Measurements from ENCODE around the gene OR51E2. TPM values are rescaled to one million over a fixed set of nuclear protein-coding genes. Genes with fewer than 3 reads are reported as not detected.
A peak's percentile ranks its signal among the peaks of the same experiment; 100 is the strongest.
"Not testable (repeated sequence)": the region's sequence is repeated elsewhere in the genome, so short reads cannot be mapped to it uniquely, and the experiment has no call there.

OR51E2 gene
- total RNA-seq (1 to 10 TPM in 1 of 2 donors, under 1 TPM in 1; 0.51 to 1.2 TPM), polyA plus RNA-seq (not detected)
- long read RNA-seq, donor 1 = 0 reads
- long read RNA-seq, donor 2 = 0 reads

DNA sequence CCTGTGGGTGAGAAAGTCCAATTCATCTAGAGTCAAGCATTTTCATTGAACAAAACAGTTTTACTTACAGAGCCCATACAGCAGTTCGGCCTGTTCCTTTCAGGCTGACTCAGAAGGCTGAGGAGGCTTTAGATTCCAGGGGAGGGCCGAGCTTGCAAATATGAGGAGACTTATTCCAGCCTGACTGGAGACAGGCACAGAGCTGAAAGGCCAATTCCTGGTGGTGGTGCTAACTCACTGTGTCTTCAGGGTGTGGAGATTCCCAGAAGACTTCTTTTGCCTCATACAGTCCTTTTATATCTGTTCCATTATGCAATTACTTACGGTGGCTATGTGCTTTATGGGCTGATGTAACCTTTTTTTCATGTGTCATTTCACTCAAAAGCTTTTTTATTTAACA lies at the start of gene OR51E2:
OR51E2 (minus strand) TSS at position 269 of the 400 bp plus-strand sequence. CDS start 15,142 bp downstream, outside the sequence.
- intact Hi-C loops (cut with DNase I) = no loop called here
- H3K27me3 ChIP-seq (ENCODE audit: control insufficient read depth in 1 of 2, insufficient read depth in 2 of 2, low read length in 1 of 2) = no peaks in the 10 kb centered on the region
- ATAC-seq (ENCODE audit: low FRiP score) = peak; percentile 52
- no peak within 1 kb of the TSS for H3K4me3 ChIP-seq (ENCODE audit: low read length in 2 of 2)
- WGBS, 2 donors = 59% methylated on average over 3 of the region's 3 CpGs
- H3K4me1 ChIP-seq (ENCODE audit: control insufficient read depth in 1 of 2, insufficient read depth in 2 of 2, low read length in 2 of 2) = no peaks in the 10 kb centered on the region
- no peak for DNase-seq
- H3K27ac ChIP-seq (ENCODE audit: low read depth in 1 of 2, low read length in 2 of 2) = no peak within 1 kb of the TSS
- no peaks in the 10 kb centered on the region for H3K36me3 ChIP-seq (ENCODE audit: control insufficient read depth in 1 of 2, insufficient read depth in 2 of 2, low read length in 1 of 2)
- H3K9me3 ChIP-seq (ENCODE audit: control insufficient read depth, low read length) = peaks cover 2% of the 10 kb centered on the region

DNA sequence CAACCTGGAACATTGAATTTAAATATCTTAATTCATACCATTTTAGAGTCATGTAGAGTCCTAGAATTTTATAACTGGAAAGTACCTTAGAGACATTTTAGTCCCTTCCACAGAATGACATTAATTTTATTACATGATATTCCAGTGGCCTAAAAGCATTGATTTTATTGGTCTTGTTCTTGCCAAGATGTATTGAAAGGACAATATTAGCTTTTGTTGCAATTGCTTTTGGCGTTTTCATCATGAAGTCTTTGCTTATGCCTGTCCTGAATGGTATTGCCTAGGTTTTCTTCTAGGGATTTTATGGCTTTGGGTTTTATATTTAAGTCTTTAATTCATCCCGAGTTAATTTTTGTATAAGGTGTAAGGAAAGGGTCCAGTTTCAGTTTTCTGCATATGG lies 43.1 kb upstream of the OR51E2 start:
- DNase-seq = no peak
- intact Hi-C loops (cut with DNase I) = no loop called here
- no peak overlapping the region for H3K4me3 ChIP-seq (ENCODE audit: low read length in 2 of 2)
- H3K9me3 ChIP-seq (ENCODE audit: control insufficient read depth, low read length) = no peaks in the 10 kb centered on the region
- 88 to 94% methylated on average over 2 of the region's 2 CpGs for WGBS, 2 donors
- no peaks in the 10 kb centered on the region for H3K4me1 ChIP-seq (ENCODE audit: control insufficient read depth in 1 of 2, insufficient read depth in 2 of 2, low read length in 2 of 2)
- no peaks in the 10 kb centered on the region for H3K27me3 ChIP-seq (ENCODE audit: control insufficient read depth in 1 of 2, insufficient read depth in 2 of 2, low read length in 1 of 2)
- no peak overlapping the region for H3K27ac ChIP-seq (ENCODE audit: low read depth in 1 of 2, low read length in 2 of 2)
- no peak for ATAC-seq (ENCODE audit: low FRiP score)
- no peaks in the 10 kb centered on the region for H3K36me3 ChIP-seq (ENCODE audit: control insufficient read depth in 1 of 2, insufficient read depth in 2 of 2, low read length in 1 of 2)

DNA sequence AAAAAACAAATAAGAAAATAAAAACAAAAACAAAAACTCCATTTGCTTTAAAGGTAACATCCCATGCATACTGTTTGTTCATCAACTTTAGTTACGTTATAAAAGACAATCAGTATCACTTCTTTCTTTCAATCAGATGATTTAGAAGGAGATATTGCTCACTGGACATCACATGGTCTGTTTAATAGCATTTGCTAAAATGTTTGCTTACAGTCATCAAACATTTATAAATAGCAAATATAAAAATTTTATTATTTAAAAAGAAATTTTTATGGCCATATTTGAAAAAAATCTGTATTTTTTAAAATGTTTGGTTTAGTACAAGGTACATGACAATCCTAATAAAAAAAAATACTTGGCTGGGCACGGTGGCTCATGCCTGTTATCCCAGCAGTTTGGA lies 29.5 kb upstream of the OR51E2 start:
- Histone ChIP-seq H3K9me3 (ENCODE audit: control insufficient read depth, low read length) (no peaks in the 10 kb centered on the region), H3K27ac (ENCODE audit: low read depth in 1 of 2, low read length in 2 of 2) (no peak overlapping the region), H3K4me3 (ENCODE audit: low read length in 2 of 2) (no peak overlapping the region), H3K36me3 (ENCODE audit: control insufficient read depth in 1 of 2, insufficient read depth in 2 of 2, low read length in 1 of 2) (no peaks in the 10 kb centered on the region), H3K4me1 (ENCODE audit: control insufficient read depth in 1 of 2, insufficient read depth in 2 of 2, low read length in 2 of 2) (no peaks in the 10 kb centered on the region), H3K27me3 (ENCODE audit: control insufficient read depth in 1 of 2, insufficient read depth in 2 of 2, low read length in 1 of 2) (no peaks in the 10 kb centered on the region)
- DNase-seq (no peak), ATAC-seq (ENCODE audit: low FRiP score) (no peak)
- intact Hi-C loops (cut with DNase I) = no loop called here
- WGBS, 2 donors = 90% methylated on average over 2 of the region's 2 CpGs

DNA sequence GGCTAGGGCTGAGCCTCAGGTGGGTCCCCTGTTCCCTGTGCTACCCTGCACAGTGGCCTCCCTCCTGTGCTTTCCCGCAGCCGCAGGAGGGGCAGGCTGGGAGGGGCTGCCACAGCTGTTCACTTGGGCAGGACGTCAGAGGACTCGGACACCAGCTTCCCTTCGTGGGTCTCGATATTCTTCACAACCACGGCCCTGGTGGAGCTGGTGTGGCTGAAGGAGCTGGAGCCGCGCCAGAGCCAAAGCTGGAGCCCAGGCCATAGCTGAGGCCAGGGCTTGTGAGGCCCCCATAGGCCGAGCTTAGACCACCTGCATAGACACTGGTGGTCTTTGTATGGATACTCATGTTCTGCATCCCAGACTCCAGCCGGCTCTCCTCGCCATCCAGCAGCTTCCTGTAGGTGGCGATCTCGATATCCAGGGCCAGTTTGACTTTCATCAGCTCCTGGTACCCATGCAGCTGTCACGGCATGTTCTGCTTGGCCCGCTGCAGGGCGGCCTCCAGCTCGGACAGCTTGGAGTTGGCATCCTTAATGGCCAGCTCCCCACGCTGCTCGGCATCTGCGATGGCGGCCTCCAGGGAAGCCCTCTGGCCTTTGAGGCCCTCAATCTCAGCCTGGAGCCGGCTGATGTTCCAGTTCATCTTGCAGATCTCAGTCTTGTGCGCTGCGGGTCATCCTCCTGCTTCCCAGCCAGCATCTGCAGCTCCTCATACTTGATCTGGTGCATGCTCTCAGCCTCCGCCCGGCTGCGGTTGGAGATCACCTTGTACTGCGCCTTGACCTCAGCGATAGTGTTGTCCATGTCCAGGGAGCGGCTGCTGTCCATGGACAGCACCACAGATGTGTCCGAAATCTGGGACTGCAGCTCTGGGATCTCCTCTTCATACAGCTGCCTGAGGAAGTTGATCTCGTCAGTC lies 25.2 kb upstream of the OR51E2 start:
- WGBS, 2 donors = 93 to 94% methylated on average over 33 of the region's 33 CpGs
- H3K9me3 ChIP-seq (ENCODE audit: control insufficient read depth, low read length); ATAC-seq (ENCODE audit: low FRiP score); H3K27ac ChIP-seq (ENCODE audit: low read depth in 1 of 2, low read length in 2 of 2); H3K4me1 ChIP-seq (ENCODE audit: control insufficient read depth in 1 of 2, insufficient read depth in 2 of 2, low read length in 2 of 2); H3K4me3 ChIP-seq (ENCODE audit: low read length in 2 of 2); H3K36me3 ChIP-seq (ENCODE audit: control insufficient read depth in 1 of 2, insufficient read depth in 2 of 2, low read length in 1 of 2); intact Hi-C loops (cut with DNase I); H3K27me3 ChIP-seq (ENCODE audit: control insufficient read depth in 1 of 2, insufficient read depth in 2 of 2, low read length in 1 of 2): not testable (repeated sequence)
- DNase-seq = peak in 1 of 2 donors; percentile 45

- WGBS, 2 donors = 78 to 79% methylated on average over 5 of the region's 5 CpGs
- Histone ChIP-seq H3K9me3 (ENCODE audit: control insufficient read depth, low read length) (peaks cover 2% of the 10 kb centered on the region), H3K27ac (ENCODE audit: low read depth in 1 of 2, low read length in 2 of 2) (no peak overlapping the region), H3K4me1 (ENCODE audit: control insufficient read depth in 1 of 2, insufficient read depth in 2 of 2, low read length in 2 of 2) (no peaks in the 10 kb centered on the region), H3K4me3 (ENCODE audit: low read length in 2 of 2) (no peak overlapping the region), H3K36me3 (ENCODE audit: control insufficient read depth in 1 of 2, insufficient read depth in 2 of 2, low read length in 1 of 2) (no peaks in the 10 kb centered on the region), H3K27me3 (ENCODE audit: control insufficient read depth in 1 of 2, insufficient read depth in 2 of 2, low read length in 1 of 2) (no peaks in the 10 kb centered on the region)
- ATAC-seq (ENCODE audit: low FRiP score) (no peak), DNase-seq (no peak)
- intact Hi-C loops (cut with DNase I) = no loop called here
Measured at GRCh38 chr11:4714300-4714699, 16.6 kb upstream of the OR51E2 start.

- Histone ChIP-seq H3K4me1 (ENCODE audit: control insufficient read depth in 1 of 2, insufficient read depth in 2 of 2, low read length in 2 of 2) (no peaks in the 10 kb centered on the region), H3K9me3 (ENCODE audit: control insufficient read depth, low read length) (peaks cover 2% of the 10 kb centered on the region), H3K36me3 (ENCODE audit: control insufficient read depth in 1 of 2, insufficient read depth in 2 of 2, low read length in 1 of 2) (no peaks in the 10 kb centered on the region), H3K27me3 (ENCODE audit: control insufficient read depth in 1 of 2, insufficient read depth in 2 of 2, low read length in 1 of 2) (no peaks in the 10 kb centered on the region), H3K4me3 (ENCODE audit: low read length in 2 of 2) (no peak overlapping the region), H3K27ac (ENCODE audit: low read depth in 1 of 2, low read length in 2 of 2) (no peak overlapping the region)
- DNase-seq = no peak
- no peak for ATAC-seq (ENCODE audit: low FRiP score)
- intact Hi-C loops (cut with DNase I) = no loop called here
- 54 to 60% methylated on average over 1 of the region's 1 CpG for WGBS, 2 donors
Measured at GRCh38 chr11:4713241-4713640, 15.6 kb upstream of the OR51E2 start.

- Histone ChIP-seq H3K36me3 (ENCODE audit: control insufficient read depth in 1 of 2, insufficient read depth in 2 of 2, low read length in 1 of 2) (no peaks in the 10 kb centered on the region), H3K9me3 (ENCODE audit: control insufficient read depth, low read length) (peaks cover under 1% of the 10 kb centered on the region), H3K4me1 (ENCODE audit: control insufficient read depth in 1 of 2, insufficient read depth in 2 of 2, low read length in 2 of 2) (no peaks in the 10 kb centered on the region), H3K27me3 (ENCODE audit: control insufficient read depth in 1 of 2, insufficient read depth in 2 of 2, low read length in 1 of 2) (no peaks in the 10 kb centered on the region), H3K4me3 (ENCODE audit: low read length in 2 of 2) (no peak overlapping the region), H3K27ac (ENCODE audit: low read depth in 1 of 2, low read length in 2 of 2) (no peak overlapping the region)
- no peak for ATAC-seq (ENCODE audit: low FRiP score)
- 7 to 9% methylated on average over 8 of the region's 8 CpGs for WGBS, 2 donors
- intact Hi-C loops (cut with DNase I) = no loop called here
- no peak for DNase-seq
Measured at GRCh38 chr11:4704790-4705334, 7.2 kb upstream of the OR51E2 start.

- no peak for ATAC-seq (ENCODE audit: low FRiP score)
- no peaks in the 10 kb centered on the region for H3K4me1 ChIP-seq (ENCODE audit: control insufficient read depth in 1 of 2, insufficient read depth in 2 of 2, low read length in 2 of 2)
- no peaks in the 10 kb centered on the region for H3K27me3 ChIP-seq (ENCODE audit: control insufficient read depth in 1 of 2, insufficient read depth in 2 of 2, low read length in 1 of 2)
- no peak within 1 kb of the TSS for H3K27ac ChIP-seq (ENCODE audit: low read depth in 1 of 2, low read length in 2 of 2)
- intact Hi-C loops (cut with DNase I) = no loop called here
- WGBS, 2 donors = 50 to 56% methylated on average over 5 of the region's 5 CpGs
- H3K9me3 ChIP-seq (ENCODE audit: control insufficient read depth, low read length) = no peaks in the 10 kb centered on the region
- H3K36me3 ChIP-seq (ENCODE audit: control insufficient read depth in 1 of 2, insufficient read depth in 2 of 2, low read length in 1 of 2) = no peaks in the 10 kb centered on the region
- DNase-seq = no peak
- H3K4me3 ChIP-seq (ENCODE audit: low read length in 2 of 2) = no peak within 1 kb of the TSS
Measured at GRCh38 chr11:4704054-4704789, 6.6 kb upstream of the OR51E2 start, which contains the start of gene MMP26. TSS of gene MMP26 (plus strand) at chr11:4704784.

All from aorta (tissue), 5 donors.